ENCODE data around the gene NDUFA13. TPM values are rescaled to one million over a fixed set of nuclear protein-coding genes. Genes with fewer than 3 reads are reported as not detected.
A peak's percentile ranks its signal among the peaks of the same experiment; 100 is the strongest.

The NDUFA13 gene
- total RNA-seq, 4 donors from 2014 or later, result 31.4 to 179 (median 108) TPM

GRCh38 chr19:19514881-19515641 is 964 bp upstream of the NDUFA13 start, which contains the start of gene TSSK6:
Gene TSSK6, minus strand, starts transcription at chr19:19515548. Its CDS starts 121 bp downstream, at chr19:19515427.
- DNase-seq (ENCODE audit: low spot score in 2 of 2), result no peak
- intact Hi-C loops (cut with DNase I; ENCODE audit: low total_unique reads), result no loop called here
- peak within 1 kb of the TSS; percentile 72 for H3K4me3 ChIP-seq (ENCODE audit: low read depth, poor library complexity, severe bottlenecking)
- TF ChIP-seq CTCF (IDR thresholded peaks at IDR 0.05) (no peak), POLR2A (IDR thresholded peaks at IDR 0.05) (no peak)
- WGBS, 2 donors, result 86% methylated on average over 74 of the region's 74 CpGs

- 73 to 82% methylated on average over 10 of the region's 10 CpGs for WGBS, 2 donors
- intact Hi-C loops (cut with DNase I; ENCODE audit: low total_unique reads), result no loop called here
- DNase-seq (ENCODE audit: low spot score in 2 of 2), result no peak
- no peak overlapping the region for H3K4me3 ChIP-seq (ENCODE audit: low read depth, poor library complexity, severe bottlenecking)
- TF ChIP-seq POLR2A (IDR thresholded peaks at IDR 0.05) (no peak), CTCF (IDR thresholded peaks at IDR 0.05) (no peak)
Observed at GRCh38 chr19:19517235-19517619, 1.2 kb downstream of the NDUFA13 start.

GRCh38 chr19:19520989-19521388 is 5.0 kb downstream of the NDUFA13 start:
- 76 to 79% methylated on average over 6 of the region's 6 CpGs for WGBS, 2 donors
- no peak overlapping the region for H3K4me3 ChIP-seq (ENCODE audit: low read depth, poor library complexity, severe bottlenecking)
- no peak for DNase-seq (ENCODE audit: low spot score in 2 of 2)
- intact Hi-C loops (cut with DNase I; ENCODE audit: low total_unique reads), result no loop called here
- TF ChIP-seq POLR2A (IDR thresholded peaks at IDR 0.05), result no peak

- DNase-seq (ENCODE audit: low spot score in 2 of 2), result no peak
- H3K4me3 ChIP-seq (ENCODE audit: low read depth, poor library complexity, severe bottlenecking), result no peak overlapping the region
- intact Hi-C loops (cut with DNase I; ENCODE audit: low total_unique reads), result no loop called here
- 94 to 95% methylated on average over 3 of the region's 3 CpGs for WGBS, 2 donors
- no peak for TF ChIP-seq POLR2A (IDR thresholded peaks at IDR 0.05)
- TF ChIP-seq CTCF (IDR thresholded peaks at IDR 0.05), result no peak
Observed at GRCh38 chr19:19523177-19523576, 7.2 kb downstream of the NDUFA13 start.

GRCh38 chr19:19524053-19524452 is 8.0 kb downstream of the NDUFA13 start:
- WGBS, 2 donors, result 85 to 87% methylated on average over 7 of the region's 7 CpGs
- intact Hi-C loops (cut with DNase I; ENCODE audit: low total_unique reads), result no loop called here
- no peak overlapping the region for H3K4me3 ChIP-seq (ENCODE audit: low read depth, poor library complexity, severe bottlenecking)
- DNase-seq (ENCODE audit: low spot score in 2 of 2), result no peak
- TF ChIP-seq CTCF (IDR thresholded peaks at IDR 0.05) (no peak), POLR2A (IDR thresholded peaks at IDR 0.05) (no peak)

- no peak for DNase-seq (ENCODE audit: low spot score in 2 of 2)
- intact Hi-C loops (cut with DNase I; ENCODE audit: low total_unique reads), result no loop called here
- WGBS, 2 donors, result 85 to 92% methylated on average over 16 to 23 of the region's 23 CpGs
- TF ChIP-seq CTCF (IDR thresholded peaks at IDR 0.05) (no peak), POLR2A (IDR thresholded peaks at IDR 0.05) (no peak)
- no peak overlapping the region for H3K4me3 ChIP-seq (ENCODE audit: low read depth, poor library complexity, severe bottlenecking)
Observed at GRCh38 chr19:19525611-19526380, 9.8 kb downstream of the NDUFA13 start.
